Keratinocyte (primary cell): ENCODE measurements around the gene LGALS12. TPM values are rescaled to one million over a fixed set of nuclear protein-coding genes. Genes with fewer than 3 reads are reported as not detected.

Experiments
- DNase-seq: peaks from one replicate; pipeline ENCODE4 v3.0.0-alpha.2; 2011; ENCODE audit warnings: low read depth, missing footprints, low spot score
- FAIRE-seq: peaks from 2 replicates; lab custom pipeline; 2011; peaks lifted over from hg19 to GRCh38; lab: Jason Lieb, UNC
- H2AFZ ChIP-seq: 2 replicates; pipeline ENCODE4 v1.6.0; 2012; ENCODE audit warnings: low read length, control low read depth, inconsistent platforms; ENCODE audit not compliant: control insufficient read depth
- H3K27ac ChIP-seq: 2 replicates; pipeline ENCODE4 v1.5.1; 2011; ENCODE audit warnings: low read length; ENCODE audit not compliant: control insufficient read depth, insufficient read depth
- H3K27me3 ChIP-seq: 3 replicates; pipeline ENCODE4 v1.6.0; 2011; ENCODE audit warnings: low read length; ENCODE audit not compliant: control insufficient read depth, insufficient read depth; ENCODE audit errors: extremely low read depth
- H3K36me3 ChIP-seq, 2 experiments: 2 replicates in 1 of 2; 3 replicates in 1 of 2; pipeline ENCODE4 v1.5.1; 2011; ENCODE audit warnings: low read length in 2 of 2, mild to moderate bottlenecking in 1 of 2; ENCODE audit not compliant: control insufficient read depth in 2 of 2, insufficient read depth in 2 of 2; ENCODE audit errors: extremely low read depth in 1 of 2
- H3K4me1 ChIP-seq: 3 replicates; pipeline ENCODE4 v1.5.1; 2011; ENCODE audit warnings: low read length; ENCODE audit not compliant: control insufficient read depth, insufficient read depth; ENCODE audit errors: extremely low read depth
- H3K4me2 ChIP-seq: 3 replicates; pipeline ENCODE4 v1.6.0; 2011; ENCODE audit warnings: low read depth, low read length; ENCODE audit not compliant: control insufficient read depth, insufficient read depth; ENCODE audit errors: extremely low read depth
- H3K4me3 ChIP-seq, 3 experiments: fragments of 200-600 bp in 1 of 3; sonication (generic) in 1 of 3; 2 replicates in 2 of 3; 3 replicates in 1 of 3; pipeline ENCODE4 v1.5.1; 2011 to 2016; ENCODE audit warnings: low read length in 3 of 3, mild to moderate bottlenecking in 3 of 3, control low read depth in 2 of 3, inconsistent platforms in 1 of 3, low read depth in 1 of 3, mixed read lengths in 1 of 3, mixed run types in 1 of 3, moderate library complexity in 1 of 3; ENCODE audit not compliant: control insufficient read depth in 2 of 3, insufficient read depth in 2 of 3; ENCODE audit errors: extremely low read depth in 1 of 3
- H3K79me2 ChIP-seq: 2 replicates; pipeline ENCODE4 v1.6.0; 2012; ENCODE audit warnings: low read length; ENCODE audit not compliant: control insufficient read depth, insufficient read depth
- H3K9ac ChIP-seq: 3 replicates; pipeline ENCODE4 v1.6.0; 2011; ENCODE audit warnings: low read length; ENCODE audit not compliant: control insufficient read depth, insufficient read depth; ENCODE audit errors: extremely low read depth
- H3K9me1 ChIP-seq: 3 replicates; pipeline ENCODE4 v1.6.0; 2011; ENCODE audit warnings: low read length; ENCODE audit not compliant: control insufficient read depth, insufficient read depth; ENCODE audit errors: extremely low read depth
- H3K9me3 ChIP-seq: 2 replicates; pipeline ENCODE4 v1.5.1; 2012; ENCODE audit warnings: low read depth, low read length; ENCODE audit not compliant: control insufficient read depth
- H4K20me1 ChIP-seq: 3 replicates; pipeline ENCODE4 v1.6.0; 2011; ENCODE audit warnings: low read length; ENCODE audit not compliant: control insufficient read depth, insufficient read depth; ENCODE audit errors: extremely low read depth
- CTCF ChIP-seq, 3 experiments: IDR thresholded peaks in 1 of 3; conservative IDR thresholded peaks in 1 of 3; optimal IDR thresholded peaks in 1 of 3; 2 replicates in 2 of 3; 3 replicates in 1 of 3; pipeline versions ENCODE3 to v1.5.1; 2011; ENCODE audit warnings: low read length in 3 of 3, mild to moderate bottlenecking in 3 of 3, moderate library complexity in 2 of 3, control low read depth in 1 of 3, inconsistent platforms in 1 of 3; ENCODE audit not compliant: insufficient read depth in 2 of 3; ENCODE audit errors: extremely low read depth in 1 of 3
- EZH2 ChIP-seq: IDR thresholded peaks from one replicate; pipeline ENCODE4 v1.6.1; 2012; ENCODE audit warnings: inconsistent platforms, mild to moderate bottlenecking, low read length, moderate library complexity
- dilution Hi-C: fragments of 300-500 bp; cut with MboI; formaldehyde crosslinking; loops from one replicate; pipeline ENCODE4 v1.7.0; 2020; ENCODE audit warnings: low sequenced_read_pairs; ENCODE audit not compliant: extremely low pct_ligation_motif_present
- polyA plus RNA-seq, 5 experiments: library from polyadenylated mRNA; depleted of rRNA in 3 of 5; stranded (reverse) in 3 of 5; stranded (forward) in 1 of 5; unstranded in 1 of 5; fragments of >200 nt; gene quantifications; 1 replicate in 1 of 5; 2 replicates in 3 of 5; 3 replicates in 1 of 5; pipeline versions ENCODE4 v1.2.1 to v1.2.3, GENCODE V29; 2011 to 2012; ENCODE audit warnings: missing spikeins in 2 of 5, low read depth in 1 of 5, low replicate concordance in 1 of 5

The LGALS12 gene
- polyA plus RNA-seq, 1 donor (not counting 4 experiments of a cell fraction or from before 2014, with no cell fraction given): not detected

GRCh38 chr11:63521896-63522295 is 16.0 kb downstream of the LGALS12 start:
- Histone ChIP-seq H3K79me2 (no peaks in the 10 kb centered on the region), H3K4me3 (no peak overlapping the region), H3K4me1 (no peaks in the 10 kb centered on the region), H3K27ac (no peak overlapping the region), H3K9me1 (no peaks in the 10 kb centered on the region), H3K9me3 (no peaks in the 10 kb centered on the region), H4K20me1 (no peaks in the 10 kb centered on the region), H3K27me3 (no peaks in the 10 kb centered on the region), H2AFZ (no peak overlapping the region), H3K4me2 (no peak overlapping the region), H3K36me3 (no peaks in the 10 kb centered on the region), H3K9ac (no peak overlapping the region)
- DNase-seq: no peak
- dilution Hi-C loops: no loop called here
- FAIRE-seq: no peak
- no peak for TF ChIP-seq CTCF (optimal IDR thresholded peaks at IDR 0.05 in 1 of 3, IDR thresholded peaks at IDR 0.05 in 1 of 3, conservative IDR thresholded peaks at IDR 0.05 in 1 of 3; ENCODE audit: extremely low read depth in 1 of 3, insufficient read depth in 2 of 3, low read length in 3 of 3)
- no peak for TF ChIP-seq EZH2

GRCh38 chr11:63523151-63523550 is 17.3 kb downstream of the LGALS12 start:
- Histone ChIP-seq H3K36me3 (no peaks in the 10 kb centered on the region), H3K79me2 (no peaks in the 10 kb centered on the region), H4K20me1 (no peaks in the 10 kb centered on the region), H3K4me3 (no peak overlapping the region), H3K27ac (no peak overlapping the region), H3K9me3 (no peaks in the 10 kb centered on the region), H3K9ac (no peak overlapping the region), H2AFZ (no peak overlapping the region), H3K27me3 (no peaks in the 10 kb centered on the region), H3K9me1 (no peaks in the 10 kb centered on the region), H3K4me1 (peaks cover 5% of the 10 kb centered on the region), H3K4me2 (no peak overlapping the region)
- FAIRE-seq: no peak
- TF ChIP-seq CTCF (optimal IDR thresholded peaks at IDR 0.05 in 1 of 3, IDR thresholded peaks at IDR 0.05 in 1 of 3, conservative IDR thresholded peaks at IDR 0.05 in 1 of 3; ENCODE audit: extremely low read depth in 1 of 3, insufficient read depth in 2 of 3, low read length in 3 of 3) (no peak), EZH2 (no peak)
- no peak for DNase-seq
- dilution Hi-C loops: no loop called here
